Stimulated activated CD4-positive, alpha-beta T cell treated with anti-CD3 and anti-CD28 coated beads, Interleukin-4, amount 100 ng/mL, for 48 hours (primary cell): ENCODE data around the gene PTPRR.
A peak's percentile ranks its signal among the peaks of the same experiment; 100 is the strongest.

Source experiments
- DNase-seq, 2 donors: peaks; one replicate each; pipeline ENCODE4 v3.0.0-alpha.2; 2020; ENCODE audit warnings: low read depth in 2 of 2

The PTPRR gene

DNA sequence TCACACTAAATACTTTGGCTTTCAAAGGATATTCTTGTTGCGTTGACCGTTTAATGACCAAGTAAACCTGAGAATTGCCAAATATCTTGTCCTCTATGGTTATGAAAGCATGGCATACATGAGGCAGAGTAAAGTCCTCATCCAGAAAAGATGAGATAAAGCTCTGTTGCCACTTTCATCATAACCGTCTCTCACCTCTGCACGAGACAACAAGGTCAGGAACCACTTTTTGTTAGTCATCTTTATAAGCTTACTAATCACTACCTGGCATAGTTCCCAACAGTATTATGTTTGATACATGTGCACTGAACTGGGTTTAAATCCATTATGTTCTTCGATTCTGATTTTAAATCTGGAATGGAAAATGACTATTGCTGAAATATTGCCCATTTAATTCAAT is 314.6 kb downstream of the PTPRR start:
- DNase-seq = no peak

DNA sequence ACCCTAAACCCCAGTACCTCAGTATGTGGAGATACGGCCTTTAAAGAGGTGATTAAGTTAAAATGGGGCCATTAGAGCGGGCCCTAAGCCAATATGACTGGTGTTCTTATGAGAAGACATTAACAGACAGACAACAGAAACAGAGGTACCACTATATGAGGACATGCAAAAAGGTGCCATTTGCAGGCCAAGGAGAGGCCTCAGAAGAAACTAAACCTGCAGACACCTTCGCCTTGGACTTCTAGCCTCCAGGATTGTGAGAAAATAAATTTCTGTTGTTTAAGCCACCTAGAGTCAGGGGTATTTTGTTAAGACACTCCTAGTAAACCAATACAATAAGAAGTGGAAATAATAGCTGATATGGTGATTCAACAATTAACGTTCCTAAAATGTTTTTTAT is 315.9 kb downstream of the PTPRR start:
- no peak for DNase-seq

DNA sequence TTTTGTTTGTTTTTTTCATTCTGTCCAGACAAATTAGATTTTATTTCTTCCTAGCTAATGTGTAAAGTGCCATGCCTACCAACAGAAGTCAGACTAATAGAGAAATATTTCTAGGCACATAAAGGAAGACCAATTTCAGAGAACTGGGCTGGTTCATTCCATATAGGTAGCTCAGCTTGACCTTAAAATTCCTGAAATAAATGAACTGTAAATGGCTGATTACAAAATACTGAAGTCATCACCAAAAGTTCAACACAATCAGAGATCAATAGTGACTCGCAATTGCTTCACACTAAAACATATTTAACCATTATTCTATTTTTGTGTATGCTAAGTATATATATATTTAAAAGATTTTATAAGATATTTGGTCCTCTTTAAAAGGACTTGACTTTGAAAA is 317.5 kb downstream of the PTPRR start:
- DNase-seq = no peak

DNA sequence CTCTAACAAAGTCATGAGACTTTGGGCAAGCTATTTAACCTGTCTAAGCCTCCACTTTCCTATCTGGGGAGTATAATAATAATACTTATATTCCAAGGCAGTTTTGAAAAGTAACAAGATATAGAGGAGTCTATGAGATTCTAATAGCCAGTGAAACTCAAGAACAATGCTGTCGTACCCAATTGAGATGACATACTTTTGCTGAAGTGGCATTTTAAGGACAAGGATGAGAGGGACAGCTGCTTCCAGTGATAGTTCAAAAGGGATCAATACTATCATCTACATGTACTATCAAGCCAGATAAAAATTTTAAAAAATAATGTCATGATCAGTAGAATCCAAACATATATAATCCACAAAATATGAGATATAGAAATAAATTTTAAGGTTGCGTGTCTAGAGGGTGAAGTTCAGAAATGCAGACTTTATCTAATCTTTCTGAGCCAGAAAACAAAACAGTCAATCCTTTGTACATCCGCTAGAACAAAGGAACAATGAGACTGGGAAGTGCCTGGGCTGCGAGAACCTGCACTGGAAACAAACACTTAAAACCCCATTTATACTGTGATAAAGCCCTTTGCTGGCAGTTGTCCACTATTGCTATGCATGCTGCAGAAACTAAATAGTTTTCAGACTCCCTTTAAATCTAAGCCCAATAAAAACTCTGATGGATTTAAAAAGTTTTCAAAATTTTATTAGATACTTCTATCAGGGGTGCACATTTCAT is 321.9 kb downstream of the PTPRR start:
- no peak for DNase-seq

- DNase-seq = no peak
These were observed 327.9 kb downstream of the PTPRR start for GRCh38 chr12:70592664-70593063.

GRCh38 chr12:70590549-70591226 is 329.9 kb downstream of the PTPRR start:
- no peak for DNase-seq

GRCh38 chr12:70590051-70590450 is 330.5 kb downstream of the PTPRR start:
- DNase-seq = peak; percentile 43 to 46
